A204.1 (cell line): ENCODE measurements around the gene ZNF888.
"Not testable (repeated sequence)": the region's sequence is repeated elsewhere in the genome, so short reads cannot be mapped to it uniquely, and the experiment has no call there.

Experiments
- FAIRE-seq: peaks from 2 replicates; lab custom pipeline; 2012; peaks lifted over from hg19 to GRCh38; lab: Jason Lieb, UNC

ZNF888 gene

GRCh38 chr19:52871466-52871865, 51.8 kb downstream of the ZNF888 start:
- FAIRE-seq: no peak

- not testable (repeated sequence) for FAIRE-seq
These were observed 55.2 kb downstream of the ZNF888 start for GRCh38 chr19:52868031-52868430.

GRCh38 chr19:52857378-52858191, 65.6 kb downstream of the ZNF888 start, which contains the start of gene ZNF468:
Gene ZNF468 (minus strand): TSS chr19:52857619. CDS start chr19:52854272, 3,347 bp downstream.
- FAIRE-seq: not testable (repeated sequence)

GRCh38 chr19:52856540-52857377, 66.5 kb downstream of the ZNF888 start:
- not testable (repeated sequence) for FAIRE-seq
